SHP77 treated with DMSO at 0.1 percent for 48 hours (cell line): ENCODE measurements around the gene RHO.

Source experiments
- DNase-seq: peaks from one replicate; lab custom pipeline; 2025; lab: John Stamatoyannopoulos, UW

RHO gene

DNA sequence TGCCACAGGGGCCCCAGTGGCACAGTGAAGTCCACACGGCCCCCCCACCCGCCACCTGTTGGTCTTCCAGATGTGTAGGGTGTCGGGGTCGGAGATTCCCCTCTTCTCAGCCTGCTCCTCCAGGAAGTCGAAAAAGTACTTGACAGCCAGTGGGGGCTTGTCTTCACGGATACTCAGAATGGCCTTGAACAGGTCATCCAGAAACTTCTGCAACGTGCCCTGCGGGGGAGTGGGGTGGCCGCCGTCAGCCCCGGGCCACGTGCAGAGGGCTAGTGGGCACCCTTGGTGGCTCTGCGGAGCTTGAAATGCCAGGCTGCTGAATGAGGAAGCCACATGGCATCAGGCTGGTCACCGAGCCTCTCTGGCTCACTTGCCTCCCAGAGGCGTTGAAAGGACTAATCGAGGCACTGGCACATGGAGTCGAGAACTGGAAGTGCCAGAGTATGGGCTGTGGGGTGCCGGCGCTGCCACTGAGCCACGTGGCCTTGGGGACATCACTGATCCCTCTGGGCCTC is 31.2 kb downstream of the RHO start:
- DNase-seq = no peak

DNA sequence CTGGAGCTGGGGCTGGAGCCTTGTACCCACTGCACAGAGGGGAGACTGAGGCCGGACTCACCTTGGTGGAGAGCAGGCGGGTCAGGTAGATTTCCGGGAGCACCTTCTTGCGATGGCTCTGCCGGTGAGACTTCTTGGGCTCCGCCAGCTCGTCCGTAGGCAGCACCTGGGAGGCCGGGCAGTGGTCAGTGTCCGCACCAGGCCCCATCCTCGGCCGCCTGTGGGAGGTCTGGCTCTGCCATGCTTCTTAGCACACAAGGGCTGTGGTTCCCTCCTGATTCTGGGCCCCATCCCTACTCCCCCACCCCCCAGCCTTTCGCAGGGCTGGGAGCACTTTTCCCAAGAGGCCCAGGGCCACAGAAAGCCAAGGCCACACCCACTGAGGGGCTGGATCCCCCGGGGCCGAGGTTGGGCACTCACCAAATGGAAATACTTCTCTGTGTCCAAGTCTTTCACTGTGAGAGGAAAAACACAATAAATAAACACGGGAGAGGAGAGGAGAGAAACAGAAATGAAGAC is 31.9 kb downstream of the RHO start:
- DNase-seq = no peak

DNA sequence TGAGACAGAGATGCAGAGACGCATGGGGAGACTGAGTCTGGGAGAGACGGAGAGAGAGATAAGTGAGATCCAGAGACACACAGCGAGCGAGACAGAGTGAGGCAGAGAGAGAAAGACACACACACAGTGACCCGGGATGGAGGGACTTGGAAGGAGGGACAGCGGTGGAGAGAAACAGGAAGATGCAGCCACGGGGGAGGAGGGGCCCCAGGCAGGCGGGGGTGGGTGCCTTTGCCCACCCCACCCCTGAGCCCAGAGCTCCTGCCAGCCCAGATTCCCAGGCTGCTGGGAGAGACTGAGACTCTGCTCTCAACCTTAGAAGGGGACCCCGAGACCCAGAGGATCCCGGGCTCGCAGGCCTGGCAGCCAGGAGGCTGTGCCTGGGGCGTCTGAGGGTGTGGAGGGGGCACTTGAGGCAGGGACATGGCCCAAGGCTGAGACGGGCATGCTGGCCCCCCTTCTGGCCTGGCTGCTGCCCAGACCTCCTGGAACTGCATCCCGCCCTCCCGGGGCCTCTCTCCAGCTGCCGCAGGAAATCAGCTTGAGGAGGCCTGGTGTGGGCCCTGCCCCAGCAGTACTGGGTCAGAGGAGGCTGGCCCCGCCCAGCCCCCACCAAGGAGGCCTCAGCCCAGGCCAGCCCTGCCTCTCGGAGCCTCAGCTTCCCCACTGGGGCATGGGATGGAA is 32.6 kb downstream of the RHO start:
- DNase-seq = no peak

DNA sequence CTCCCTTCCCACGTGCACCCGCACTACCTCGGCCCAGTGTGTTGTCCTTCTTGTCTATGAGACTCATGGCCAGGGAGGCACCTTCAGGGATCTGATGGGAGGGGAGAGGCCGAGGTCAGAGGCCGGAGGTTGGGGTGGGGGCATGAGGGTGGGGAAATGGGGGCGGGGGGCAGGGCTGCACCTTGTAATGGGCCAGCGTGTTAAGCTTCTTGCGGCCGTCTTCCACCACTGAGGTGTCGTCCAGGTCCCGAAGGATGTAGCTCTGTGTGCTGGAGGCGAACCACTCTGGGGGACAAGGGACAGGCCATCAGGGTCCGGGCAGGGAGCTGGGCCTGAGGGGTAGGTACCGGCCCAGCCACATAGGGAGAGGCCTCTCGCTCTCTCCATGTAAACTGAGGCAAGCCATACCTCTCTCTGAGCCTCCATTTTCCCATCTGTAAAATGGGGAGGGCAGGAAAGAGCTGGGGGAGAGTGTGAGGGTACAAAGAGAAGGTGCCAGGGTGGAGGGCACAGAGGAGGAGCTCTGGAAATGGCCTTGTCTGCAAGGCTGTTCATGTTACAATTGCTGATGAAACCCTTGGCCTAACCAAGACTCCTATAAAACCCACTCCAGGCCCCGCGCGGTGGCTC is 33.3 kb downstream of the RHO start:
- DNase-seq = no peak

DNA sequence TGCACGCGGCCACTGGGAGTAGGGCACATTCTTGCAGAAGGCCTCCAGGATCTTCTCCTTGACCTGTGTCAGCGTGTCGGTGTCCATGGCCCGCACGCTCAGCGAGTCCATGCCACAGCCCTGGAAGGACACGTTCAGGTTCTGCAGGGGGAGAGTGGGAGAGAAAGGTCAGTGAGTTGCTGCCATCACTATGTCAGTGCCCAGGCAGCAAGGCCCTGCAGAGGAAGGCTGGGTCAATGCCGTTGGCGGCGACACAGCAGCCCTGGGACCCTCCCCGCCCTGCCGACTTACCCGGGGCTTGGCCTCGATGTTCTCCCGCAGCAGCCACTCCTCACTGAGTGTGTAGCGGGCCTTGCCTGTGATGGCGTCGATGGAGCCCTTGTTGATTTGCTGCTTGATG is 34.4 kb downstream of the RHO start:
- DNase-seq = no peak

DNA sequence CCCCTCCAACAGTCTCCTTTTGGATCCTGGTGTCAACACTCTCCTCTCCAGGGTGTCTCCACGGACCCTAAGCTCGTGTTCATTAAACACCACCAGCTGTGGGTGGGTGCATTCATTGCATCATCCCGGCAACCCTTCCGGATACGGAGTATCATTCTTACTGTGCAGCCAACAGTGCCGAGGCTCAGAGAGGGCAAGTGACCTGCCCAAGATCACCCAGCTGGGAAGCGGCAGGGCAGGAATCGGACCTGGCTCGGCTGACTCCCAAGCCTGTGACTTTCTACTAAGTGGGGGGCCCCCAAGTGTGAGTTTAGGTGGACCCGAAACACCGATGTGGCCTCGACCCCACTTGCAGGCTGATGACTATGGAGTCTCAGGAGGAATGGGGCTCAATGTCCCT is 34.9 kb downstream of the RHO start:
- DNase-seq = no peak

DNA sequence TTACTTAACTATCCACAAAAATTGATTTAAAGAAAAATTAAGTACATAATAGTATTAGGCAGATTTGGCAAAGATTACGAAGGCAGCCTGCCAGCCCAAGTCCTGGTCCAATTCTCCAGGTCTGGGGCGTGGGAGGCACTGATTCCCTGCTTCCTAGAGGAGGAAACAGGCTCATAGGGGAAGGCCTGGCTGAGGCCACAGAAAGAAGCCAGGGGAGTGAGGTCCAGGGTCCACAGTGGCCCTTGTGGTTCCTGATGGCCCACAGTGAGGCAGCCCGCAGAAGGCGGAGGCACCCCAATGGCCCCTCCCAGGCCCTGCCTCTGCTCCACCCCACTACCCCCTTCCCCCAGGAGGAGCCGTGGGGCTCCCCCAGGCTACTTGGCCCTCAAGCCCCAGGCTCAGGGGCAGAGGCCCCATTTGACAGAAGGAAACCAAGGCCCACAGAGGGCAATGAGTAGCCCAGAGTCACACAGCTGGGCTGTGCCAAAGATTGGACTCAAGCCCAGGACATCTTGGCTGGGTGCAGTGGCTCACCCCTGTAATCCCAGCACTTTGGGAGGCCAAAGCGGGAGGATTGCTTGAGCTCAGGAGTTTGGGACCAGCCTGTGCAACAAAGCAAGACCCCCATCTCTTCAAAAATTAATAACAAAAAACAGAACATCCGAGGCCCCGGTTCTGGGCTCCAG is 35.6 kb downstream of the RHO start:
- no peak for DNase-seq

DNA sequence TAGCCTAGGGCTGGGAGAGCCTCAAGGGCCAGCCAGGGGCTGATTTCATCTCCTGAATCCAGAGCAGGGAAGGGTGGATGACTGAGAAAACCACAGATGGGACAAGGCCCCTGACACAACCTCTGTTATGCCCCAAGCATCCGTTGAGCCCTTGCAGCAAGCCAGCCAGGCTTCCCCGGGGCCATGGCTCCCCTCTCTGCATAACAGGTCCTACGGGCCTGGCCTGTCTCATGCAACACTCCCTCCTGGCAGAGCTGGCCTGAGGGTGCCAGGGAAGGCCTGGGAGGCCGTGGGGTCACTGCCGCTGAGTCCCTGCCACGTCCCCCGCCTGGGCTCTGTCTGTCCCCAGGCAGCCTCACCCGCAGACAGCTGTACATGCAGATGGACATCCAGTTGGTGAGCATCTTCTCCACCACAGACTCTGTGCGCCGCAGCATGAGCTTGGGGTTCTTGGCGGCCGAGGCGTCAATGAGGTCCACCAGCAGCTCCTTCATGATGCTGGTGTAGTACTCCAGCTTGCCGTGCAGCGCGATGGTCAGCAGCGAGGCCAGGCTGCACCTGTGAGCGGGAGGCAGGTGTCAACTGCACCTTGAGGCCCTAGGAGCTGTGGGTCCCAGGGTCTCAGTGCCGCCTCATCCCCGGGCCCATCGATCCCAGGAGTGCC is 36.7 kb downstream of the RHO start:
- DNase-seq = no peak

DNA sequence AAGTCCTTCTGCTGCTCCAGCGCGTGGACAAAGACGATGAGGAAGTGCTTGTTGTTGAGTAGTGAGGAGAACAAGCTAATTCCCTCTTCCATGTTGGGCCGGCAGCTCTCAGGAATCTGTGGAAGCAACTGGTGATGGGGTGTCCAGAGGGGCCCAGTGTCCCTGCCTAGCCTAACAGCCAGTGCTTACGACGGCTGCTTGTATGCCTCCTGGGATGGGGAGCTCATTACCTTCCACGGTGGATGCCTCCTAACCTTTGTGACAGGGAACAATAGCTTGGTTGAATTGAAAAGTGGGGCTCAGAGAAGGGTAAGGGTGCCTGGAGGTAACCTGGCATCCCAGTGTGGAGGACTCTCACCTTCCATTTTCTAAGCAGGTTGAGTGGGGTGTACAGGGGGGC is 37.5 kb downstream of the RHO start:
- no peak for DNase-seq

DNA sequence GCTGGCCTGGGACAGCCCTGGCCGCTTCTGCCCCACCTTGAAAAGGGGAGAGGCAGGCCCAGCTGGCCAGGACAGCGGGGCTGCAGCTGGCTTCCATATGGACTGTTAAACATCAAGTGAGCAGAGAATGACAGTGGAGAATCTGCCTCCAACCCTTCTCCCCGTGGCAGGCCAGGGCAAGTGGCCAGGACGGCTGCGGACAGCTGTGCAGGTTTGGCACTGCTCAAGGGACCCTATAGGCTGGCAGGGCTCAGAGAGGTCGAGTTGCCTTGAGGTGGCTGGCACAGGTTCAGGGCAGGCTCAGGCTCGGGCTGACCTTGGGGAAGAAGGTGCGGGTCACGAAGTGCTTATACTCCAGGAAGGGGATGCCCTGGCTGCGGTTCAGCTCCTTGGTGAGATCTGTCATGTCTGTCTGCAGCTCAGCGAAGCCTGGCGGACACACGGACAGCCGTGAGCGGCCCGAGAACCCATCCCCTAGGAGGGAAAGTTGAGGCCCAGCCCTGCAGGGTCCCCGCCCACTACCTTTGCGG is 38.8 kb downstream of the RHO start:
- no peak for DNase-seq

DNA sequence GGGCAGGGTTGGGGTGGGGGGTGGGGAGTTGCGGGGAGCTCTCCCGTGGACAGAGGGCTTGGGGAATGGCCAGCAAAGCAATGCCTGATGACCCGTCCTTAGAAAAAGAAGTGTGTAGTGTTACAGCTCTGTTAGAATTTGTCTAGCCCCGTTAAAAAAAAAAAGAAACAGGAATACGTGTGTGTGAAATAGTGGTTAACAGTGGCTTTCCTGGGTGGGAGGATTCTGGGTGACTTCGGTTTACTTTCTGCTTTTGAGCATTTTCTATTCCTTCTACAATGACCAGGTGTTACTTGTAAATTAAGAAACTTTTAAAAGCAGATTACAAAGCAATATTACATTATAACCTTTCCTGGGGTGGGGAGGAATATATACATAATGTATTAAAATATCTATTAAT is 39.5 kb downstream of the RHO start:
- no peak for DNase-seq

DNA sequence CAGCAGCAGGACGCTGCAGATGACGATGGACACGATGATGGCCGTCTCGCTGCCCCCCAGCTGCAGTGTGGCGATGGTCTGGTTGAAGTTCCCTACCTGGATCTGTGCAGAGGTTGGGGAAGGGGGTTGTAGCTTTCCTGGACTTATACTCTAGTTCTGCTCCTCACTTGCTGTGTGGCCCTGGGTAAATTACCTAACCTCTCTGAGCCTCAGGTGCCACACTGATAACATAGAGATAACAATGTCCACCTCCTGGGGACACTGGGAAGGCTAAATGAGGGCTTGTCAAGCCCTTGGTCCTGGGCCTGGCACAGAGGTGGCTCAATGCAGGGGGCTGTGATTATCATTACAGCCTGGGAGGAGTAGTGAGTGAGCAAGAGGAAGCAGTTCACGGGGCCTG is 41.4 kb downstream of the RHO start:
- DNase-seq = no peak

DNA sequence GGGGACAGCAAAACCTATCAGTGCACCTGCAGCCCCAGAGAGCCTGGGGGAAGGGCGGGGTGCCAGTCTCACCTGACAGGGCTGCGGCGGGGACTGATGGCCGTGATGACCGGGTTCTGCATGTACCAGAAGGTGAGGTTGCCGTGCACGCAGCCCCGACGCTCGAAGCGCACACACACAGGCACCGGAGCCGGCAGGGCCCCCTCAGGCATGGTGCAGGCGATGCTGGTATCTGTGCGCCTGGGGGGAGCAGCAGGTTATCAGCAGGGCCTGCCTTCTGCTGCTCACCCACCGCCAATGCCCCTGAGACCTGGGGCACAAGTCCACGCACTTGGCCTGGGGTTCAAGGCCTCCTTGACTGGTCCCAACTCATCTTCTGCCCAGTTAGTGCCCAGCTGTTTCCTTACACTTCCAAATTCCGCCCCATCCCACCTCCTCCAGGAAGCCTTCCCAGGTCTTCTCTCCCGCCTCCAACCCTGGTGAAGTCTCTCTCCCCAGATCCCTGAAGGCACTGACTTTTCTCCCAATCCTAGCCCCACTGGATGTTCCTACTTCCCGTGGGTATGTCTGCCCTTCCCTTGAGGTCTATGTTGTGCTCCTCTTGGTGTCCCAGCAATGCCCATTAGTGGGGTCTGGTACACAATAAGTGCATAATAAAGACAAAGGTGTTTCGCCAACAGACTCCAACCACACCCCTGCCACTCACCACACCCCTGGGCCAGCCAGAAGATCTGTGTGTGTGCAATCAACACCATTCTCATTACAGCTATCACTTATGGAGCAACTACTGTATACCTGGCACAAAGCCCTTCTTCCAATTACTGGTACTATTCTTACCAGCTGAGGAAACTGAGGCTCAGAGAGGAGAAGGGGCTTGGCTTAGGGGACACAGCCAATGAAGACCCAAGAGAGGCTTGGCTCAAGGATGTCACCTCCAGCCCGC is 43.4 kb downstream of the RHO start:
- DNase-seq = no peak

DNA sequence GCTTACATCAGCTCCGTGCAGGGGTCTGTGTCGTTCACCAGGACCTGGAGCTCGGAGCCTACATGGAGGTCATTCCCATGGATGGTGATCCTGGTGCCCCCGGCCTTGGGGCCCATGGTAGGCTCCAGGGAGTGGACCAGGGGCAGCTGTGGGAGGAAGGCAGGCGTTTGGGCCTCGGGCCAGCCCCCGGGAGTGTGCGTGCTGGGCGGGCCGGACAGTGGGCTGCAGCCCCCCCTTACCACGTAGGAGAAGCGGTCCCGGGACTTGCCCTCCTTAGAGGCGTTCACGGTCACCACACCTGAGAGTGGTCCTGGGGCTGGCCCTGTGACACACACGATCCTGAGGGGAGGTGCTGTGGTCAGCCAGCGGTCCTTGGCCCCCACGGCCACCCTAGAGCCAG is 44.2 kb downstream of the RHO start:
- DNase-seq = no peak

DNA sequence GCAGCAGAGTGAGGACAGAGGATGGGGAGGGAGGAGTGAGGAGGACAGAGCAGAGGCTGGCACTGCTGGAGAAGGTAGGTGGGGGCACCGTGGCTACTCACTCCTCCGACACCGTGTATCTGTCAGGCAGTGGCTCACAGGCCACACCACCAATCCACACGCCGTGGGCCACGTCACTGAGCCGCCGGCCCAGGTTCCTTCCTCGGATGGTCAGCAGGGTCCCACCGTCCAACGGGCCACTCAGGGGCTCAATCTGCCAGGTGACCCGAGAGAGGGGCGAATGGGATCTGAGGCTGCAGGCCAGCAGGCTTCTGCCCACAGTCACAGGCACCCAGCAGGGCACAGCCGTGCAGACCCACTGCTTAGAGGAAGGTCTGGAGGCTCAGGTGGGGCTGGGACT is 45.1 kb downstream of the RHO start:
- no peak for DNase-seq

DNA sequence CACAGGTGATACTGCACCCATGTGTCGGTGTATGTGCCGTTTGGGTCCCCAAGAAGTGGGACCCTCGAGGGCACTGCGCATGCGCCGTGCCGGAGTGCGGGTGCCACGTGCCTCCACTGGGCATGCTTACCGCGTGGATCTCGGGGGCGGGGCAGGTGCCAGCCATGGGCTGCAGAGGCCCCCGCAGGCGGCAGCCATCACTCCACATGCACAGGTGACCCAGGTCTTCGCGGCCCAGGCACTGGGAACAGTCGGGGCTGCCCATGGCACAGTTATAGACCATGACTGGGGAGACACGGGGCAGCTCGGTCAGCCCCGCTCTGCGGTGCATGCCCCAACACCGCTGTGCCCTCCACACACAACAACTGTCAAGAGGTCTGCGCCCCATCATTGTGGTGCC is 45.8 kb downstream of the RHO start:
- no peak for DNase-seq

DNA sequence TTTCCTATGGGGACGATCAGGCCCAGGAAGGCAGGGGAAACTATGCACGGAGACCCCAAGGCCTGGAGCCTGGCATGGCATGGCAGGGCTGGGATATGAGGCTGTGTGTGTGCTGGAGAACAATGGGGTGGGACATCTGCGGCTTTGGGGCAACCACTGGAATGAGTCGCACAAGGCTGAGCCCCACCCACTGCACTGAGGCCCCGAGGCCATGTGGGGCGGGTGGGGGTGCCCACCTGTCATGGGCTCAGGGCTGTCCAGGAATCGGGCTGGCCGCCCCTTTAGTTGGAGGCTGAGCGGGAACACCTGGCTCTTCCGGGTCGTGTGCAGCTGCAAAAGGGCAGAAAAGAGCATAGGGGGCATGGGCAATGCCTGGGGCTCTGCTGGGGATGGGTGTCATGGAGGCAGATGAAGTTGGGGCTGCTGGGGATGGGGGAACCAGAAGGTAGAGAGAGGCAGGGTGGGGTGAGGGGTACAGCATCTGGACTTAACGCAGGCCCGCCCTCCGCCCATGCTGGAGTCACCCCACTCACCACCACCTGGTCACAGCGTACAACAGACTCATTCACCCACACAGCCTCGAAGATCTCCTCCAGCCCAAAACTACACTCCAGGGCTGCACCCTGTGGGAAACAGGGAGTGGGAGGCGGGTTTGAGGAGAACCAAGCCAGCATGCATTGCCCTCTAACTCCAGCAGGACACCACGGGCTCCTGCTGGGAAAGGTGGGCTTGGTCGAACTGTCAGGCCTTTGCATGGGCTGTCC is 47.0 kb downstream of the RHO start:
- no peak for DNase-seq

DNA sequence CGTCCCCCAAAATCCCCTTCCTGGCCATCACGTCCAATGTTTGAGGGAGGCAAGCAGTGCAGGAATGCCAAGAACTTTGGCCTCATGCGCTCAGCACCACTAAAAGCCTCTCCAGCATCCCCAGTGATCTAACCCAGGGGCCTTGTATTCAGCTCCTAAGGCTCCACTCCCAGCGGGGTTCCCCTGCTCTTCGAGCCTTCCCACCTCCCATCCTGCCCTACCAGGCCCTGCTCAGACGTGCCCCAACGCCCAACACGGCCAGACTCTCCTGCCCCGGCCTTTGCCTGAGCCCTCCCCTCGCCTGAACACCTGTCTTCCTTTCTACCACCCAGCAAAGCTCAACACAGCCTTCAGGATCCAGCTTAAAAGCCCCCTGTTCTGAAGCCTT is 47.6 kb downstream of the RHO start:
- DNase-seq = no peak

DNA sequence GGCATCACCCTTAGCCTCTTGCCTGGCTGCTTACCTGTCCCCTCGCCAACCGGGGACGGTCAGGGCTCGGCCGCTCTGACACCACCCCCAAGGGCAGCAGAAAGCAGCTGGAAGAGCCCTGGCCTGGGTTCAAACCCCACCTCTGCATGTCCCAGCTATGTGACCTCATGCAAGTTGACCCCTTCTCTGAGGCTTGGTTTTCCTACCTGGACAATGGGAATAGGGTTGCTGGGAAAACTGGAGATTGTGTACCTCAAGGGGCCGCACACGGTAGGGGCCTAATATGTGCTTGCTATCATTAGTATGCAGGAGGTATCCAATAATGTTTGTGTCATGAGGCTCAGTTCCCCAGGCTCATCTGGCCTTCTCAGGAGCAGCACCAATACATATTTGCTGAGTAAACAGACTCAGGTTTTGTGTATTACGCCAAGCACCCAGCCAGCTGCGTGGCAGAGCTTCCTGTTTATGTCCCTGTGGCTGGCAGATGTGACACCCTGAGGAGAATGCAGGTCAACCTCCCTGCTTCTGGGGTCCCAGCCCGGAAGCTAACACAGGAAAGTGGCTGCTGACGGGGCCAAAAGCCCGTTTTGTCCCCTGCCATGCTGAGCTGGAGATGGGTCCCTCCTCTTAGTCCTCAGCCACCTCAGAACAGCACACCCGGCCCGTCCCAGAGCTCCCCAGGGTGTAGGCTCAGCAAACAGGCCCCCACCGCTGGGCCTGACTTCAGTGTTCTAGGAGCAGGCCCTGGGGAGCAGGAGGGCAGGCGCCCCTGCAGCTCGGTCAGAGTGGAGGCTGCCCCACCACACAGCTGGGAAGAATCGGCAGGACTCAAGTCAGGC is 48.3 kb downstream of the RHO start:
- DNase-seq = peak; percentile 84

DNA sequence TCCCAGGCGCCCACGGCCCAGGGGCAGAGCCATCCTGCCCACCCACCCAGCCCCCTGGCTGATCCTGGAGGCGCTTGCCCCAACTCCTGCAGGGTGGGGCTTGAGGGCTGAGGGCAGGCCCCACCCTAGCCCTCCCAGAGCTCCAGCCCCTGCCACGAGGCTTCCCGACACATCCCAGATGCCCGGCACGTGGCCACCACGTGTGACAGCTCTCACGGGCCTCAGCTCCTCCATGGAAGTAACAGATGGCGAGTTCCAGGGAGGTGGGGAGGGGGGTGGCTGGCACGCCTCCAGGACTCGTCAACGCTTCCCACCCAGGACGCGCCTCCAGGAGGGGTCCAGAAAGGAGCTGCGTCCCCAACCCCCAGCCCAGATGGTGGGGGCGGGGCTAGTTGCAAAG is 48.9 kb downstream of the RHO start:
- DNase-seq = no peak
